ENCODE data around the gene VAV1.
"Not testable (repeated sequence)": the region's sequence is repeated elsewhere in the genome, so short reads cannot be mapped to it uniquely, and the experiment has no call there.

Gene VAV1

GRCh38 chr19:6853868-6854267 is 81.4 kb downstream of the VAV1 start:
- Histone ChIP-seq H3K4me3 (ENCODE audit: extremely low read depth, insufficient read depth, low read length, poor library complexity, severe bottlenecking) (no peak overlapping the region), H3K9me3 (ENCODE audit: control insufficient read depth, low read length) (peaks cover 10% of the 10 kb centered on the region), H3K36me3 (ENCODE audit: control insufficient read depth, insufficient read depth, low read length) (no peaks in the 10 kb centered on the region), H3K27ac (ENCODE audit: low read depth, low read length, severe bottlenecking) (no peak overlapping the region), H3K4me1 (ENCODE audit: control insufficient read depth, insufficient read depth, low read length, poor library complexity, severe bottlenecking) (no peaks in the 10 kb centered on the region)
- WGBS, 2 experiments (ENCODE audit: insufficient coverage in 2 of 2): 71 to 82% methylated on average over 11 of the region's 11 CpGs

- H3K27ac ChIP-seq (ENCODE audit: low read depth, low read length, severe bottlenecking): no peak overlapping the region
- H3K9me3 ChIP-seq (ENCODE audit: control insufficient read depth, low read length): peaks cover 8% of the 10 kb centered on the region
- no peaks in the 10 kb centered on the region for H3K4me1 ChIP-seq (ENCODE audit: control insufficient read depth, insufficient read depth, low read length, poor library complexity, severe bottlenecking)
- no peak overlapping the region for H3K4me3 ChIP-seq (ENCODE audit: extremely low read depth, insufficient read depth, low read length, poor library complexity, severe bottlenecking)
- 41 to 65% methylated on average over 2 of the region's 2 CpGs for WGBS, 2 experiments (ENCODE audit: insufficient coverage in 2 of 2)
- H3K36me3 ChIP-seq (ENCODE audit: control insufficient read depth, insufficient read depth, low read length): no peaks in the 10 kb centered on the region
These were observed 82.2 kb downstream of the VAV1 start for GRCh38 chr19:6854758-6855157.

GRCh38 chr19:6856749-6857372 is 84.4 kb downstream of the VAV1 start:
- Histone ChIP-seq H3K4me3 (ENCODE audit: extremely low read depth, insufficient read depth, low read length, poor library complexity, severe bottlenecking) (no peak overlapping the region), H3K36me3 (ENCODE audit: control insufficient read depth, insufficient read depth, low read length) (no peaks in the 10 kb centered on the region), H3K9me3 (ENCODE audit: control insufficient read depth, low read length) (peaks cover 4% of the 10 kb centered on the region), H3K27ac (ENCODE audit: low read depth, low read length, severe bottlenecking) (no peak overlapping the region), H3K4me1 (ENCODE audit: control insufficient read depth, insufficient read depth, low read length, poor library complexity, severe bottlenecking) (no peaks in the 10 kb centered on the region)
- 76 to 78% methylated on average over 7 to 12 of the region's 14 CpGs for WGBS, 2 experiments (ENCODE audit: insufficient coverage in 2 of 2)

- peaks cover 3% of the 10 kb centered on the region for H3K9me3 ChIP-seq (ENCODE audit: control insufficient read depth, low read length)
- H3K36me3 ChIP-seq (ENCODE audit: control insufficient read depth, insufficient read depth, low read length): no peaks in the 10 kb centered on the region
- H3K4me3 ChIP-seq (ENCODE audit: extremely low read depth, insufficient read depth, low read length, poor library complexity, severe bottlenecking): no peak overlapping the region
- H3K4me1 ChIP-seq (ENCODE audit: control insufficient read depth, insufficient read depth, low read length, poor library complexity, severe bottlenecking): no peaks in the 10 kb centered on the region
- H3K27ac ChIP-seq (ENCODE audit: low read depth, low read length, severe bottlenecking): no peak overlapping the region
- 85 to 92% methylated on average over 8 of the region's 10 CpGs for WGBS, 2 experiments (ENCODE audit: insufficient coverage in 2 of 2)
These were observed 89.3 kb downstream of the VAV1 start for GRCh38 chr19:6861683-6862286.

- Histone ChIP-seq H3K36me3 (ENCODE audit: control insufficient read depth, insufficient read depth, low read length) (no peaks in the 10 kb centered on the region), H3K4me3 (ENCODE audit: extremely low read depth, insufficient read depth, low read length, poor library complexity, severe bottlenecking) (no peak overlapping the region), H3K27ac (ENCODE audit: low read depth, low read length, severe bottlenecking) (no peak overlapping the region), H3K9me3 (ENCODE audit: control insufficient read depth, low read length) (no peaks in the 10 kb centered on the region), H3K4me1 (ENCODE audit: control insufficient read depth, insufficient read depth, low read length, poor library complexity, severe bottlenecking) (no peaks in the 10 kb centered on the region)
- WGBS, 2 experiments (ENCODE audit: insufficient coverage in 2 of 2): 3 to 10% methylated on average over 12 to 16 of the region's 16 CpGs
These were observed 90.2 kb downstream of the VAV1 start for GRCh38 chr19:6862673-6863078.

- no peaks in the 10 kb centered on the region for H3K4me1 ChIP-seq (ENCODE audit: control insufficient read depth, insufficient read depth, low read length, poor library complexity, severe bottlenecking)
- H3K27ac ChIP-seq (ENCODE audit: low read depth, low read length, severe bottlenecking): no peak overlapping the region
- no peak overlapping the region for H3K4me3 ChIP-seq (ENCODE audit: extremely low read depth, insufficient read depth, low read length, poor library complexity, severe bottlenecking)
- H3K36me3 ChIP-seq (ENCODE audit: control insufficient read depth, insufficient read depth, low read length): no peaks in the 10 kb centered on the region
- WGBS, 2 experiments (ENCODE audit: insufficient coverage in 2 of 2): 85 to 100% methylated on average over 4 to 5 of the region's 9 CpGs
- H3K9me3 ChIP-seq (ENCODE audit: control insufficient read depth, low read length): no peaks in the 10 kb centered on the region
These were observed 91.9 kb downstream of the VAV1 start for GRCh38 chr19:6864325-6864940.

GRCh38 chr19:6865849-6866248 is 93.3 kb downstream of the VAV1 start:
- peaks cover 3% of the 10 kb centered on the region for H3K9me3 ChIP-seq (ENCODE audit: control insufficient read depth, low read length)
- 78 to 79% methylated on average over 7 to 9 of the region's 10 CpGs for WGBS, 2 experiments (ENCODE audit: insufficient coverage in 2 of 2)

GRCh38 chr19:6866741-6867151 is 94.2 kb downstream of the VAV1 start:
- WGBS, 2 experiments (ENCODE audit: insufficient coverage in 2 of 2): 83 to 85% methylated on average over 4 to 6 of the region's 6 CpGs
- Histone ChIP-seq H3K4me1 (ENCODE audit: control insufficient read depth, insufficient read depth, low read length, poor library complexity, severe bottlenecking) (no peaks in the 10 kb centered on the region), H3K27ac (ENCODE audit: low read depth, low read length, severe bottlenecking) (no peak overlapping the region), H3K4me3 (ENCODE audit: extremely low read depth, insufficient read depth, low read length, poor library complexity, severe bottlenecking) (no peak overlapping the region), H3K36me3 (ENCODE audit: control insufficient read depth, insufficient read depth, low read length) (no peaks in the 10 kb centered on the region), H3K9me3 (ENCODE audit: control insufficient read depth, low read length) (peaks cover 4% of the 10 kb centered on the region)

More at GRCh38 chr19:6865849-6866248, 93.3 kb downstream of the VAV1 start:
- Histone ChIP-seq H3K4me1 (ENCODE audit: control insufficient read depth, insufficient read depth, low read length, poor library complexity, severe bottlenecking) (no peaks in the 10 kb centered on the region), H3K27ac (ENCODE audit: low read depth, low read length, severe bottlenecking) (no peak overlapping the region), H3K4me3 (ENCODE audit: extremely low read depth, insufficient read depth, low read length, poor library complexity, severe bottlenecking) (no peak overlapping the region), H3K36me3 (ENCODE audit: control insufficient read depth, insufficient read depth, low read length) (no peaks in the 10 kb centered on the region)

- WGBS, 2 experiments (ENCODE audit: insufficient coverage in 2 of 2): 56 to 72% methylated on average over 4 of the region's 4 CpGs
- Histone ChIP-seq H3K4me3 (ENCODE audit: extremely low read depth, insufficient read depth, low read length, poor library complexity, severe bottlenecking) (no peak overlapping the region), H3K27ac (ENCODE audit: low read depth, low read length, severe bottlenecking) (no peak overlapping the region), H3K36me3 (ENCODE audit: control insufficient read depth, insufficient read depth, low read length) (no peaks in the 10 kb centered on the region), H3K9me3 (ENCODE audit: control insufficient read depth, low read length) (peaks cover 10% of the 10 kb centered on the region), H3K4me1 (ENCODE audit: control insufficient read depth, insufficient read depth, low read length, poor library complexity, severe bottlenecking) (no peaks in the 10 kb centered on the region)
These were observed 95.8 kb downstream of the VAV1 start for GRCh38 chr19:6868351-6868750.

GRCh38 chr19:6869151-6869882 is 96.8 kb downstream of the VAV1 start:
- H3K9me3 ChIP-seq (ENCODE audit: control insufficient read depth, low read length); H3K4me1 ChIP-seq (ENCODE audit: control insufficient read depth, insufficient read depth, low read length, poor library complexity, severe bottlenecking); H3K27ac ChIP-seq (ENCODE audit: low read depth, low read length, severe bottlenecking); H3K36me3 ChIP-seq (ENCODE audit: control insufficient read depth, insufficient read depth, low read length); H3K4me3 ChIP-seq (ENCODE audit: extremely low read depth, insufficient read depth, low read length, poor library complexity, severe bottlenecking): not testable (repeated sequence)
- WGBS, 2 experiments (ENCODE audit: insufficient coverage in 2 of 2): 87 to 90% methylated on average over 5 to 14 of the region's 22 CpGs

Data from mesodermal cell (in vitro differentiated cells).